Liver (tissue), 9 donors: ENCODE measurements around the gene SALL1. TPM values are rescaled to one million over a fixed set of nuclear protein-coding genes. Genes with fewer than 3 reads are reported as not detected.

Source experiments
- DNase-seq: peaks from one replicate; pipeline ENCODE4 v3.0.0-alpha.2; 2017; ENCODE audit warnings: low spot score
- H3K27ac ChIP-seq, 2 donors: one replicate each; pipeline ENCODE4 v1.7.0; 2013; ENCODE audit warnings: inconsistent platforms in 2 of 2, low read length in 2 of 2, control low read depth in 1 of 2, low read depth in 1 of 2, mild to moderate bottlenecking in 1 of 2
- H3K27me3 ChIP-seq, 4 donors: one replicate each; pipeline versions ENCODE4 v1.6.1 to v1.7.0; 2013; ENCODE audit warnings: low read length in 3 of 4, inconsistent platforms in 1 of 4, mild to moderate bottlenecking in 1 of 4, moderate library complexity in 1 of 4; ENCODE audit not compliant: control insufficient read depth in 4 of 4, insufficient read depth in 4 of 4
- H3K36me3 ChIP-seq, 4 donors: one replicate each; pipeline versions ENCODE4 v1.6.1 to v1.7.0; 2013; ENCODE audit warnings: low read length in 3 of 4, mild to moderate bottlenecking in 3 of 4, low read depth in 1 of 4, moderate library complexity in 1 of 4; ENCODE audit not compliant: control insufficient read depth in 4 of 4, insufficient read depth in 3 of 4
- H3K4me1 ChIP-seq, 4 donors: one replicate each; pipeline versions ENCODE4 v1.6.1 to v1.7.0; 2013; ENCODE audit warnings: low read length in 3 of 4, mild to moderate bottlenecking in 3 of 4, moderate library complexity in 1 of 4; ENCODE audit not compliant: control insufficient read depth in 4 of 4, insufficient read depth in 4 of 4
- H3K4me3 ChIP-seq, 3 donors: one replicate each; pipeline versions ENCODE4 v1.6.1 to v1.7.0; 2013; ENCODE audit warnings: low read length in 3 of 3, control low read depth in 1 of 3, low read depth in 1 of 3, mild to moderate bottlenecking in 1 of 3
- H3K9ac ChIP-seq, 2 donors: one replicate each; pipeline ENCODE4 v1.7.0; 2013; ENCODE audit warnings: low read length in 2 of 2, mild to moderate bottlenecking in 2 of 2, moderate library complexity in 2 of 2, control low read depth in 1 of 2, low read depth in 1 of 2
- H3K9me3 ChIP-seq, 4 donors: one replicate each; pipeline versions ENCODE4 v1.6.1 to v1.7.0; 2013; ENCODE audit warnings: low read length in 3 of 4; ENCODE audit not compliant: control insufficient read depth in 4 of 4
- CTCF ChIP-seq: fragments of 150-350 bp; IDR thresholded peaks from 2 replicates; pipeline ENCODE4 v1.5.1; 2017; ENCODE audit warnings: improper control_type of control experiment, low read depth, low read length; ENCODE audit not compliant: missing input control
- EGR1 ChIP-seq, 2 donors: IDR thresholded peaks; 2 replicates each; pipeline ENCODE4 v1.6.1; 2016 to 2018; ENCODE audit warnings: antibody characterized with exemption in 2 of 2, low read depth in 2 of 2
- FOXA1 ChIP-seq: IDR thresholded peaks from 2 replicates; pipeline ENCODE4 v1.6.1; 2016; ENCODE audit warnings: antibody characterized with exemption
- FOXA2 ChIP-seq: IDR thresholded peaks from 2 replicates; pipeline ENCODE4 v1.6.1; 2016; ENCODE audit warnings: antibody characterized with exemption
- HNF4A ChIP-seq, 2 donors: conservative IDR thresholded peaks; 2 replicates each; pipeline ENCODE4 v1.6.1; 2016; ENCODE audit warnings: antibody characterized with exemption in 2 of 2, mild to moderate bottlenecking in 2 of 2
- HNF4G ChIP-seq: IDR thresholded peaks from 2 replicates; pipeline ENCODE4 v1.6.1; 2016; ENCODE audit warnings: antibody characterized with exemption
- JUND ChIP-seq, 2 donors: IDR thresholded peaks; 2 replicates each; pipeline ENCODE4 v1.6.1; 2016; ENCODE audit warnings: antibody characterized with exemption in 2 of 2
- NR2F2 ChIP-seq: IDR thresholded peaks from 2 replicates; pipeline ENCODE4 v1.6.1; 2016; ENCODE audit warnings: antibody characterized with exemption
- RAD21 ChIP-seq, 2 donors: IDR thresholded peaks; 2 replicates each; pipeline ENCODE4 v1.6.1; 2016; ENCODE audit warnings: antibody characterized with exemption in 2 of 2, mild to moderate bottlenecking in 2 of 2
- RXRA ChIP-seq, 2 donors: IDR thresholded peaks; 2 replicates each; pipeline ENCODE4 v1.6.1; 2017 to 2018; ENCODE audit warnings: antibody characterized with exemption in 2 of 2, mild to moderate bottlenecking in 1 of 2
- TAF1 ChIP-seq: conservative IDR thresholded peaks from 2 replicates; pipeline ENCODE4 v1.6.1; 2016; ENCODE audit warnings: antibody characterized with exemption, mild to moderate bottlenecking
- YY1 ChIP-seq: IDR thresholded peaks from 2 replicates; pipeline ENCODE4 v1.6.1; 2016; ENCODE audit warnings: antibody characterized with exemption, mild to moderate bottlenecking
- WGBS: extraction: QIAGEN DNeasy Blood & Tissue Kit; methylation state at CpG from one replicate; pipeline ENCODE4 v1.1.7; 2013; 5-methylcytosine and 5-hydroxymethylcytosine counted together
- polyA plus RNA-seq, 2 donors: library from polyadenylated mRNA; stranded (reverse) in 1 of 2; unstranded in 1 of 2; fragments of 200-250 nt in 1 of 2; fragments of >200 nt in 1 of 2; fragmentation: Nextera tagmentation in 1 of 2; extraction: Ambion mirVana in 1 of 2; gene quantifications; one replicate each; pipeline versions ENCODE4 v1.2.1 to v1.2.3, GENCODE V29; 2013 to 2015
- total RNA-seq, 2 donors: library from RNA; depleted of rRNA; stranded (reverse); fragments of >200 nt; gene quantifications; one replicate each; pipeline ENCODE4 v1.2.3, GENCODE V29; 2014
- TF ChIP-seq, protein P1 (sequence below): IDR thresholded peaks from 2 replicates; pipeline ENCODE4 v1.6.1; 2016; ENCODE audit warnings: antibody characterized with exemption
- TF ChIP-seq, protein P2 (sequence below): IDR thresholded peaks from 2 replicates; pipeline ENCODE4 v1.6.1; 2016; ENCODE audit warnings: antibody characterized with exemption
- TF ChIP-seq, protein P3 (sequence below): IDR thresholded peaks from 2 replicates; pipeline ENCODE4 v1.6.1; 2016; ENCODE audit warnings: antibody characterized with exemption, mild to moderate bottlenecking
- TF ChIP-seq, protein P4 (sequence below): IDR thresholded peaks from 2 replicates; pipeline ENCODE4 v1.6.1; 2016; ENCODE audit warnings: antibody characterized with exemption
- donor health status: healthy.
- donor health status: healthy.
- donor health status: healthy.
- donor health status: healthy.
- donor health status: healthy.

The SALL1 gene
- total and polyA plus RNA-seq, 4 donors: 1.8 to 13.4 (median 11.7) TPM

- H3K27me3 ChIP-seq: no peaks in the 10 kb centered on the region
- WGBS: 27% methylated on average over 9 of the region's 9 CpGs
- peaks cover 0 to 10% (median 3%) of the 10 kb centered on the region in 4 donors for H3K36me3 ChIP-seq
- H3K27ac ChIP-seq: peak overlapping the region; percentile 44 to 76
- peaks cover 11 to 31% (median 20%) of the 10 kb centered on the region in 4 donors for H3K4me1 ChIP-seq
- TF ChIP-seq NR2F2 (no peak), RAD21 (IDR thresholded peaks at IDR 0.05) (no peak), EGR1 (IDR thresholded peaks at IDR 0.05; ENCODE audit: low read depth in 2 of 2) (no peak), HNF4A (conservative IDR thresholded peaks at IDR 0.05) (no peak), CTCF (no peak), TAF1 (no peak), JUND (IDR thresholded peaks at IDR 0.05) (no peak), RXRA (IDR thresholded peaks at IDR 0.05) (no peak), YY1 (no peak), HNF4G (no peak), FOXA1 (no peak)
- TF ChIP-seq, protein P1, sequence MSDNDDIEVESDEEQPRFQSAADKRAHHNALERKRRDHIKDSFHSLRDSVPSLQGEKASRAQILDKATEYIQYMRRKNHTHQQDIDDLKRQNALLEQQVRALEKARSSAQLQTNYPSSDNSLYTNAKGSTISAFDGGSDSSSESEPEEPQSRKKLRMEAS: no peak
- TF ChIP-seq, protein P2, sequence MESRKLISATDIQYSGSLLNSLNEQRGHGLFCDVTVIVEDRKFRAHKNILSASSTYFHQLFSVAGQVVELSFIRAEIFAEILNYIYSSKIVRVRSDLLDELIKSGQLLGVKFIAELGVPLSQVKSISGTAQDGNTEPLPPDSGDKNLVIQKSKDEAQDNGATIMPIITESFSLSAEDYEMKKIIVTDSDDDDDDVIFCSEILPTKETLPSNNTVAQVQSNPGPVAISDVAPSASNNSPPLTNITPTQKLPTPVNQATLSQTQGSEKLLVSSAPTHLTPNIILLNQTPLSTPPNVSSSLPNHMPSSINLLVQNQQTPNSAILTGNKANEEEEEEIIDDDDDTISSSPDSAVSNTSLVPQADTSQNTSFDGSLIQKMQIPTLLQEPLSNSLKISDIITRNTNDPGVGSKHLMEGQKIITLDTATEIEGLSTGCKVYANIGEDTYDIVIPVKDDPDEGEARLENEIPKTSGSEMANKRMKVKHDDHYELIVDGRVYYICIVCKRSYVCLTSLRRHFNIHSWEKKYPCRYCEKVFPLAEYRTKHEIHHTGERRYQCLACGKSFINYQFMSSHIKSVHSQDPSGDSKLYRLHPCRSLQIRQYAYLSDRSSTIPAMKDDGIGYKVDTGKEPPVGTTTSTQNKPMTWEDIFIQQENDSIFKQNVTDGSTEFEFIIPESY: no peak
- TF ChIP-seq, protein P3, sequence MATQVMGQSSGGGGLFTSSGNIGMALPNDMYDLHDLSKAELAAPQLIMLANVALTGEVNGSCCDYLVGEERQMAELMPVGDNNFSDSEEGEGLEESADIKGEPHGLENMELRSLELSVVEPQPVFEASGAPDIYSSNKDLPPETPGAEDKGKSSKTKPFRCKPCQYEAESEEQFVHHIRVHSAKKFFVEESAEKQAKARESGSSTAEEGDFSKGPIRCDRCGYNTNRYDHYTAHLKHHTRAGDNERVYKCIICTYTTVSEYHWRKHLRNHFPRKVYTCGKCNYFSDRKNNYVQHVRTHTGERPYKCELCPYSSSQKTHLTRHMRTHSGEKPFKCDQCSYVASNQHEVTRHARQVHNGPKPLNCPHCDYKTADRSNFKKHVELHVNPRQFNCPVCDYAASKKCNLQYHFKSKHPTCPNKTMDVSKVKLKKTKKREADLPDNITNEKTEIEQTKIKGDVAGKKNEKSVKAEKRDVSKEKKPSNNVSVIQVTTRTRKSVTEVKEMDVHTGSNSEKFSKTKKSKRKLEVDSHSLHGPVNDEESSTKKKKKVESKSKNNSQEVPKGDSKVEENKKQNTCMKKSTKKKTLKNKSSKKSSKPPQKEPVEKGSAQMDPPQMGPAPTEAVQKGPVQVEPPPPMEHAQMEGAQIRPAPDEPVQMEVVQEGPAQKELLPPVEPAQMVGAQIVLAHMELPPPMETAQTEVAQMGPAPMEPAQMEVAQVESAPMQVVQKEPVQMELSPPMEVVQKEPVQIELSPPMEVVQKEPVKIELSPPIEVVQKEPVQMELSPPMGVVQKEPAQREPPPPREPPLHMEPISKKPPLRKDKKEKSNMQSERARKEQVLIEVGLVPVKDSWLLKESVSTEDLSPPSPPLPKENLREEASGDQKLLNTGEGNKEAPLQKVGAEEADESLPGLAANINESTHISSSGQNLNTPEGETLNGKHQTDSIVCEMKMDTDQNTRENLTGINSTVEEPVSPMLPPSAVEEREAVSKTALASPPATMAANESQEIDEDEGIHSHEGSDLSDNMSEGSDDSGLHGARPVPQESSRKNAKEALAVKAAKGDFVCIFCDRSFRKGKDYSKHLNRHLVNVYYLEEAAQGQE: no peak
- no peak overlapping the region for H3K9ac ChIP-seq
- DNase-seq: no peak
- H3K4me3 ChIP-seq: no peak overlapping the region
- no peaks in the 10 kb centered on the region for H3K9me3 ChIP-seq
These were observed 17.9 kb downstream of the SALL1 start for GRCh38 chr16:51133183-51133582.

DNA sequence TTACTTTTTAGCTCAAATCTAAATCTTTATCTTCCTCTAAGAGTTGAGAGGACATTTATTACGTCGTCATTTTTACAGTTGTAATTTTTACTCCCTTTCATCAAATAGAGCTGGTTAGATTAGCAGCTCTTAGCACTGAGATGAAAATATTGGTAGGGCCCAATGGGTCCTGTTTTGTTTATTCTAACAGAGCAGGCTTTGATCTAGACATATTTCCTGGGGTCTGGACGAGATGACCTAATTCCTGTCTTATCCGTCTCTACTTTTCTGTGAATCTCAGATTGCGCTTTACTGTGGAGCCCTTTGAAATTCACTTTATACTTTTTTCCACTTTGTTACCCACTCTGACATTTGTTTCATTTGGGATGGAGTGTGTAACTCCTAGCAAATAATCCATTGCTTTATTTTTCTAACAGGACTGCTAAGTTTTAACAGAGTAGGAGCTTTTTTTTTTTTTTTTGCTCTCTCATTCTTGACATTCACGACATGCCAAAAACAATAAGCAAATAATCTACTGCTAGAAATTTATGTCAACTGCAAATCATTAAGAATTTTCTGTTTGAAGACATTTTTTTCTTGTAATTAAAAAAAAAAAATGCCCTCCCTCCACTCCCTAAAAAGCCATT is 18.5 kb downstream of the SALL1 start:
- Histone ChIP-seq H3K4me3 (no peak overlapping the region), H3K36me3 (peaks cover 0 to 7% (median 2%) of the 10 kb centered on the region in 4 donors), H3K9ac (no peak overlapping the region), H3K4me1 (peaks cover 8 to 26% (median 16%) of the 10 kb centered on the region in 4 donors), H3K9me3 (no peaks in the 10 kb centered on the region), H3K27me3 (no peaks in the 10 kb centered on the region), H3K27ac (no peak overlapping the region)
- 61% methylated on average over 6 of the region's 6 CpGs for WGBS
- TF ChIP-seq FOXA2 (no peak), CTCF (no peak), RAD21 (IDR thresholded peaks at IDR 0.05) (no peak), EGR1 (IDR thresholded peaks at IDR 0.05; ENCODE audit: low read depth in 2 of 2) (no peak), FOXA1 (no peak)
- TF ChIP-seq, protein P2: no peak
- TF ChIP-seq, protein P1: no peak
- TF ChIP-seq, protein P4, sequence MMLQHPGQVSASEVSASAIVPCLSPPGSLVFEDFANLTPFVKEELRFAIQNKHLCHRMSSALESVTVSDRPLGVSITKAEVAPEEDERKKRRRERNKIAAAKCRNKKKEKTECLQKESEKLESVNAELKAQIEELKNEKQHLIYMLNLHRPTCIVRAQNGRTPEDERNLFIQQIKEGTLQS: no peak
- no peak for DNase-seq
